Peyer's patch (tissue), 4 donors: Measurements from ENCODE around the gene SLC16A12. TPM values are rescaled to one million over a fixed set of nuclear protein-coding genes. Genes with fewer than 3 reads are reported as not detected.

Experiments
- DNase-seq, 3 donors: peaks; one replicate each; pipeline ENCODE4 v3.0.0-alpha.2; 2017 to 2019
- H3K27ac ChIP-seq, 4 donors: fragments of 200-600 bp; sonication (generic); one replicate each; pipeline ENCODE4 v1.5.1; 2016 to 2019
- H3K27me3 ChIP-seq, 2 donors: fragments of 200-600 bp; sonication (generic); one replicate each; pipeline ENCODE4 v1.5.1; 2019
- H3K36me3 ChIP-seq, 3 donors: fragments of 200-600 bp; sonication (generic); one replicate each; pipeline ENCODE4 v1.5.1; 2016 to 2019
- H3K4me1 ChIP-seq, 4 donors: fragments of 200-600 bp; sonication (generic); one replicate each; pipeline ENCODE4 v1.5.1; 2016 to 2019
- H3K4me3 ChIP-seq, 4 donors: fragments of 200-600 bp; sonication (generic); 1 replicate in 3 of 4; 2 replicates in 1 of 4; pipeline ENCODE4 v1.5.1; 2016 to 2019; ENCODE audit warnings: mild to moderate bottlenecking in 1 of 4
- H3K9me3 ChIP-seq, 4 donors: fragments of 200-600 bp; sonication (generic); one replicate each; pipeline ENCODE4 v1.5.1; 2016 to 2019; ENCODE audit warnings: mild to moderate bottlenecking in 1 of 4
- POLR2A ChIP-seq, 2 donors: fragments of 450-650 bp; IDR thresholded peaks; one replicate each; pipeline ENCODE4 v1.5.1; 2017; ENCODE audit warnings: antibody characterized with exemption in 2 of 2, mild to moderate bottlenecking in 2 of 2, moderate library complexity in 2 of 2
- total RNA-seq, 4 donors: library from RNA; depleted of rRNA; stranded (reverse); fragments of >200 nt; gene quantifications; one replicate each; pipeline ENCODE4 v1.1.0, GENCODE V29; 2016
- TF ChIP-seq, protein P1 (sequence below), 6 experiments: fragments of 450-650 bp in 4 of 6; fragments of 200-600 bp in 2 of 6; sonication (generic) in 1 of 6; IDR thresholded peaks; one replicate each; pipeline ENCODE4 v1.5.1; 2017 to 2019; ENCODE audit warnings: antibody characterized with exemption in 6 of 6, mild to moderate bottlenecking in 3 of 6, moderate library complexity in 1 of 6

SLC16A12 gene
- total RNA-seq, 4 donors from 2014 or later, result 0.38 TPM; not detected in 3

DNA sequence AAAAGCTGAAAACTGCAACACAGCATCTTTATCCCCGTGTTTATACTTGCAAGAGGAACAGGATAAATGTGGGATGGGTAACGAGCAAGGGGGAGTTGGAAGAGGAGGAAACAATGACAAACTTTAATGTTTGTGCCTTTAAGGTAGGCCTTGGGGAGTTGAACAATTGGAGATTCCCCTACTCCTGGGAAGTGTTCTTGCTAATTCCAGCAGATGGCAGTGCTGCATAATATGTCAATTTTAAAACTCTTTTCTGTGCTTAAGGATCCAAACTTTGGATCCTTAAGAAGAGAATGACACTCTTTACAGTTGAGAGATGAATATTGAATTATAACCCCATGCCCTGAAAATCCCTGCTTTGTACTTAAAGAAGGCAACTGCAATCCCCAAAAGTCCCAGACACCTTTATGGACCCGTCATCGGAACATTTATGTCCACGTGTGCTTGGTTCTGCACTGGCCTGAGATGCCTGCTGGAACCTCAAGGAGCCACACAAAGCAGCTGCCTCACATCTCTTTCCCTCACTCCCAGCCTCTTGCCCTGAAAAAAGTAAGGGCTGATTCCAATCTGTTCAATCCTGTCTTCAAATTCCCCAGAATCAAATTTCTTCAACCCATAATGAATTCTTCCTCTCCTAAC is 109.0 kb downstream of the SLC16A12 start:
- Histone ChIP-seq H3K9me3 (no peaks in the 10 kb centered on the region), H3K4me1 (no peaks in the 10 kb centered on the region), H3K4me3 (no peak overlapping the region), H3K27ac (no peak overlapping the region), H3K27me3 (no peaks in the 10 kb centered on the region), H3K36me3 (no peaks in the 10 kb centered on the region)
- peak in 1 of 3 donors; percentile 62 for DNase-seq
- no peak for TF ChIP-seq POLR2A (IDR thresholded peaks at IDR 0.05)
- TF ChIP-seq, protein P1, sequence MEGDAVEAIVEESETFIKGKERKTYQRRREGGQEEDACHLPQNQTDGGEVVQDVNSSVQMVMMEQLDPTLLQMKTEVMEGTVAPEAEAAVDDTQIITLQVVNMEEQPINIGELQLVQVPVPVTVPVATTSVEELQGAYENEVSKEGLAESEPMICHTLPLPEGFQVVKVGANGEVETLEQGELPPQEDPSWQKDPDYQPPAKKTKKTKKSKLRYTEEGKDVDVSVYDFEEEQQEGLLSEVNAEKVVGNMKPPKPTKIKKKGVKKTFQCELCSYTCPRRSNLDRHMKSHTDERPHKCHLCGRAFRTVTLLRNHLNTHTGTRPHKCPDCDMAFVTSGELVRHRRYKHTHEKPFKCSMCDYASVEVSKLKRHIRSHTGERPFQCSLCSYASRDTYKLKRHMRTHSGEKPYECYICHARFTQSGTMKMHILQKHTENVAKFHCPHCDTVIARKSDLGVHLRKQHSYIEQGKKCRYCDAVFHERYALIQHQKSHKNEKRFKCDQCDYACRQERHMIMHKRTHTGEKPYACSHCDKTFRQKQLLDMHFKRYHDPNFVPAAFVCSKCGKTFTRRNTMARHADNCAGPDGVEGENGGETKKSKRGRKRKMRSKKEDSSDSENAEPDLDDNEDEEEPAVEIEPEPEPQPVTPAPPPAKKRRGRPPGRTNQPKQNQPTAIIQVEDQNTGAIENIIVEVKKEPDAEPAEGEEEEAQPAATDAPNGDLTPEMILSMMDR (IDR thresholded peaks at IDR 0.05), result peak; percentile 44 to 88 (median 76)

DNA sequence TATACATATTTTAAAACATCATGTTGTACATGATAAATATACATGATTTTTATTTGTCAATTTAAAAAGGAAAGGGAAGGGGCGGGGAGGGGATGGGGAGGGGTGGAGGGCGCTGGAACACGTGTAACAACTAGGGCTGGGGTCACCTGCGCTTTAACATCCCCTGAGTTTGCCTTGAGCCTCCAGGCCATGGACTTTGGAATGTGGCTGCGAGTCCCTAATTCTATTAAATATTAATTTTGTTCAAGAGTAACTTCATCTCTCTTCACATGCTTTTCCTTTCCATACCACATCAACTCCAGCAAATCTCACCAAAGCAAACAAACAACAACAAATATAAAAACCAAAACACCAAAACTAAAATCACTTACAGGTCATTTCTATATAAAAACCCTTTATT is 110.4 kb downstream of the SLC16A12 start:
- no peaks in the 10 kb centered on the region for H3K4me1 ChIP-seq
- DNase-seq, result no peak

DNA sequence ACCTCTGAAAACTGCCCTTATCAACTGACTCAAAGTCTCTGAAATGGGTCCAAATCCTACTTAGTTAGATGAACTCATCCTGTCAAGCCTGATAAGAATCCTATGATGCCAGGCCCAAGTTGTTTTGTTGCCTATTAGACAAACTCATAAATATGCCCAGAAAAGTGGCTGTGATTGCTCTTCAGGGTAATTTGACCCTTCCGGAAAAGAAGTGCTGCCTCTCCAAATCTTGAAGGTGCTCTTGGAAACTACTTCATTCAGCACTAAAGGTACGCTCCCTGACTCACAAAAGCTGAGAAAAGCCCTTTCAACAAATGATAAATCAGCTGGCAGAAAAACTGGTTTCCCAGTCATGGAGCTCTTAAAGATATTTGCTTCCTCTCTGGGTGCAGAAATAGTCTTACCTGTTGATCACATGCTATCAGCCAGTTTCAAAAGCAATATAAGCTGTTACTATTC is 114.3 kb downstream of the SLC16A12 start:
- no peak overlapping the region for H3K4me3 ChIP-seq
- H3K27me3 ChIP-seq, result no peaks in the 10 kb centered on the region
- H3K4me1 ChIP-seq, result peaks cover 0 to 21% (median 6%) of the 10 kb centered on the region in 4 donors
- peaks cover 0 to 12% (median 3%) of the 10 kb centered on the region in 3 donors for H3K36me3 ChIP-seq
- no peak for TF ChIP-seq POLR2A (IDR thresholded peaks at IDR 0.05)
- TF ChIP-seq, protein P1 (IDR thresholded peaks at IDR 0.05), result no peak
- DNase-seq, result no peak
- H3K9me3 ChIP-seq, result no peaks in the 10 kb centered on the region
- no peak overlapping the region for H3K27ac ChIP-seq

More for the DNA sequence above, 110.4 kb downstream of the SLC16A12 start:
- Histone ChIP-seq H3K27ac (no peak overlapping the region), H3K36me3 (peaks cover 0 to 8% (median 3%) of the 10 kb centered on the region in 3 donors), H3K4me3 (no peak overlapping the region), H3K27me3 (no peaks in the 10 kb centered on the region), H3K9me3 (no peaks in the 10 kb centered on the region)
- TF ChIP-seq, protein P1 (IDR thresholded peaks at IDR 0.05), result no peak
- TF ChIP-seq POLR2A (IDR thresholded peaks at IDR 0.05), result no peak

DNA sequence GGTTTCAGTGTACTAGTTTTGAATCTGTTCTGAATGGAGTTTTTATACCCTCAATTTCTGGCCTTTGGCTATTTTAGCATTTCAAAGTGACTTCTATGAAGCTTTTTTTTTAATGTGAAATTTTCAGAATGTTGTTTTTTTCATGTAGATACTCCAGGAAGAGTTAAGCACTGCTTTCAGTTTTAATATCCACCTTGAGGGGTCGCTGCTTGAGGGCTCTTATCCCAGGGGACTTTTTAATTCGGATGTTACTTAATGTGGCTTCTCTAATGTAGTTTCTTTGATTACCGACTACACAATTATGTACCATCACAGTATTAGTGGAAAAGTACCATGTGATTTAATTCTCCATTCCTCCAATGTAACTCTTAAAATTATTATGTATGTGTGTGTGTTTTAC is 115.8 kb downstream of the SLC16A12 start:
- TF ChIP-seq, protein P1 (IDR thresholded peaks at IDR 0.05), result peak in 5 of 6 experiments; percentile 10 to 37 (median 25)
- no peak for TF ChIP-seq POLR2A (IDR thresholded peaks at IDR 0.05)

DNA sequence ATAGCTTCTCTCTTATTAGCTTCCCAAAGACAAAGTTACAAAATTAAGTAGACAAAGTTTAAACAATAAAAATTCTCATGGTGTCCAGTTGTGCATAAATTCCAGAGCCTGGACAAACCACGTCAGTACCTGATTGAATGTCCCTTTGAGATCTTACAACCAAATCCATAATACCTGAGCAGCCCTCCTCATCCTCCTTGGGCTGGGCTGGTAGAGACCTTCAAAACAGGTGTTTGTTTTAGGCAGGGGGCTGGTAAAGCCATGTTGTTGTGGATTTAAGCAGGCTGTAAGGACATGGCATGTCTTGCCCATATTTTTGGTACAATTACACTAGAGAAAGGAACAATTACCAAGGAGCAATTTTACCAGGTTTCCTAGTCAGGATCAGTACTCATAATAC is 118.9 kb downstream of the SLC16A12 start:
- no peaks in the 10 kb centered on the region for H3K9me3 ChIP-seq
- peaks cover 0 to 27% (median 6%) of the 10 kb centered on the region in 4 donors for H3K4me1 ChIP-seq
- peaks cover 0 to 12% (median 3%) of the 10 kb centered on the region in 3 donors for H3K36me3 ChIP-seq
- no peak for DNase-seq
- no peaks in the 10 kb centered on the region for H3K27me3 ChIP-seq
- no peak overlapping the region for H3K4me3 ChIP-seq
- TF ChIP-seq POLR2A (IDR thresholded peaks at IDR 0.05), result no peak
- TF ChIP-seq, protein P1 (IDR thresholded peaks at IDR 0.05), result no peak
- H3K27ac ChIP-seq, result no peak overlapping the region

More for the DNA sequence above, 115.8 kb downstream of the SLC16A12 start:
- Histone ChIP-seq H3K4me3 (no peak overlapping the region), H3K27ac (no peak overlapping the region), H3K27me3 (no peaks in the 10 kb centered on the region), H3K4me1 (peaks cover 0 to 27% (median 6%) of the 10 kb centered on the region in 4 donors), H3K36me3 (peaks cover 0 to 12% (median 3%) of the 10 kb centered on the region in 3 donors), H3K9me3 (no peaks in the 10 kb centered on the region)
- no peak for DNase-seq
